Activated CD8-positive, alpha-beta T cell treated with anti-CD3 and anti-CD28 coated beads for 36 hours (primary cell): Measurements from ENCODE around the gene CDKN1A. TPM values are rescaled to one million over a fixed set of nuclear protein-coding genes. Genes with fewer than 3 reads are reported as not detected.

Experiments used
- ATAC-seq: fragments of 200-7000 bp; cut with Tn5 transposase; one replicate; pipeline ENCODE4 v1.10.0; 2021; ENCODE audit warnings: mild to moderate bottlenecking, moderate library complexity
- CTCF ChIA-PET: fragments of 350-600 bp; sonication (Branson Sonifier 250); formaldehyde crosslinking; loops from one replicate; lab custom pipeline; 2021; ENCODE audit warnings: antibody characterized with exemption; lab: Charles Lee
- POLR2A ChIA-PET: fragments of 350-600 bp; sonication (Branson Sonifier 250); formaldehyde crosslinking; loops from one replicate; lab custom pipeline; 2021; ENCODE audit warnings: antibody characterized with exemption; lab: Charles Lee
- DNase-seq: peaks from one replicate; pipeline ENCODE4 v3.0.0-alpha.2; 2020
- H3K27ac Mint-ChIP-seq: one replicate; pipeline ENCODE4 v1.8.0; 2021; ENCODE audit warnings: mild to moderate bottlenecking, mixed read lengths
- H3K27me3 Mint-ChIP-seq: one replicate; pipeline ENCODE4 v1.8.0; 2021; ENCODE audit warnings: mixed read lengths
- H3K36me3 Mint-ChIP-seq: one replicate; pipeline ENCODE4 v1.8.0; 2021; ENCODE audit warnings: low read depth, mixed read lengths
- H3K4me1 Mint-ChIP-seq: one replicate; pipeline ENCODE4 v1.8.0; 2021; ENCODE audit warnings: low read depth, mixed read lengths
- H3K4me3 Mint-ChIP-seq: one replicate; pipeline ENCODE4 v1.8.0; 2021; ENCODE audit warnings: mild to moderate bottlenecking, moderate library complexity, mixed read lengths
- H3K9me3 Mint-ChIP-seq: one replicate; pipeline ENCODE4 v1.8.0; 2021; ENCODE audit warnings: mixed read lengths
- CTCF ChIP-seq: fragments of 200-600 bp; IDR thresholded peaks from one replicate; pipeline ENCODE4 v1.8.0; 2022; ENCODE audit warnings: antibody characterized with exemption, mild to moderate bottlenecking
- intact Hi-C: fragments of 100-400 bp; cut with micrococcal nuclease; formaldehyde crosslinking; loops from one replicate; pipeline ENCODE4 v1.10.0; 2022
- total RNA-seq, 2 experiments: library from RNA; stranded (reverse); gene quantifications; one replicate each; pipeline ENCODE4 v1.2.3, GENCODE V29; 2021

Gene CDKN1A
- total RNA-seq, 2 experiments from 2014 or later = 42.3 to 47.4 TPM

- Mint-ChIP-seq H3K27me3 (no peaks in the 10 kb centered on the region), H3K4me3 (no peak overlapping the region), H3K36me3 (no peaks in the 10 kb centered on the region), H3K9me3 (no peaks in the 10 kb centered on the region), H3K4me1 (no peaks in the 10 kb centered on the region), H3K27ac (no peak overlapping the region)
- no peak for TF ChIP-seq CTCF
- DNase-seq (no peak), ATAC-seq (no peak)
- intact Hi-C loops = no loop called here
- ChIA-PET CTCF (interaction anchor here (1.2 to 1.9 kb wide), 2 partner anchors 9 to 55 kb away, joined by 3 to 5 read pairs; partner anchors contain the start of gene CDKN1A), POLR2A (no interaction called here)
Measured at GRCh38 chr6:36670271-36670670, 8.2 kb upstream of the CDKN1A start.

GRCh38 chr6:36671687-36672375, 6.7 kb upstream of the CDKN1A start:
- Mint-ChIP-seq H3K4me3 (no peak overlapping the region), H3K27me3 (no peaks in the 10 kb centered on the region), H3K9me3 (no peaks in the 10 kb centered on the region), H3K27ac (no peak overlapping the region), H3K4me1 (peaks cover 9% of the 10 kb centered on the region), H3K36me3 (no peaks in the 10 kb centered on the region)
- no peak for DNase-seq
- ChIA-PET POLR2A (interaction anchor here (0.7 to 1.4 kb wide), 2 partner anchors 10 to 202 kb away, joined by 3 read pairs; no protein-coding TSS in a partner anchor), CTCF (interaction anchor here (1.4 kb wide), 1 partner anchor 94 kb away, joined by 5 read pairs; no protein-coding TSS in a partner anchor)
- no peak for TF ChIP-seq CTCF
- intact Hi-C loops = no loop called here
- no peak for ATAC-seq

- no peak for DNase-seq
- no peak for TF ChIP-seq CTCF
- no peak for ATAC-seq
- POLR2A ChIA-PET = interaction anchor here (1.5 kb wide), 1 partner anchor 55 kb away, joined by 3 read pairs; no protein-coding TSS in a partner anchor
- intact Hi-C loops = no loop called here
- H3K36me3 Mint-ChIP-seq = peaks cover 4% of the 10 kb centered on the region
- peaks cover 25% of the 10 kb centered on the region for H3K4me1 Mint-ChIP-seq
- no peaks in the 10 kb centered on the region for H3K9me3 Mint-ChIP-seq
- CTCF ChIA-PET = interaction anchor here (0.9 to 2.2 kb wide), 3 partner anchors 51 to 85 kb away, joined by 3 to 10 read pairs (median 3); no protein-coding TSS in a partner anchor
- H3K4me3 Mint-ChIP-seq = no peak overlapping the region
- no peak overlapping the region for H3K27ac Mint-ChIP-seq
- peaks cover 4% of the 10 kb centered on the region for H3K27me3 Mint-ChIP-seq
Measured at GRCh38 chr6:36673882-36674281, 4.6 kb upstream of the CDKN1A start.

GRCh38 chr6:36674942-36675341, 3.6 kb upstream of the CDKN1A start:
- TF ChIP-seq CTCF = no peak
- Mint-ChIP-seq H3K4me1 (peaks cover 25% of the 10 kb centered on the region), H3K36me3 (peaks cover 4% of the 10 kb centered on the region), H3K4me3 (no peak overlapping the region), H3K9me3 (no peaks in the 10 kb centered on the region), H3K27me3 (peaks cover 4% of the 10 kb centered on the region), H3K27ac (no peak overlapping the region)
- intact Hi-C loops = no loop called here
- ATAC-seq = no peak
- POLR2A ChIA-PET = no interaction called here
- CTCF ChIA-PET = interaction anchor here (2.2 to 6.8 kb wide), 2 partner anchors 60 to 84 kb away, joined by 10 to 36 read pairs; no protein-coding TSS in a partner anchor
- DNase-seq = no peak
